Rectal smooth muscle tissue (tissue), 1 donor: Measurements from ENCODE around the gene RALGAPA2.

ENCODE experiments used
- H3K27ac ChIP-seq: one replicate; pipeline ENCODE4 v1.7.0; 2013; ENCODE audit warnings: low read depth, low read length, inconsistent platforms
- H3K27me3 ChIP-seq: one replicate; pipeline ENCODE4 v1.7.0; 2013; ENCODE audit warnings: low read length; ENCODE audit not compliant: control insufficient read depth, insufficient read depth
- H3K36me3 ChIP-seq: one replicate; pipeline ENCODE4 v1.7.0; 2013; ENCODE audit warnings: low read length; ENCODE audit not compliant: control insufficient read depth, insufficient read depth
- H3K4me1 ChIP-seq: one replicate; pipeline ENCODE4 v1.7.0; 2013; ENCODE audit warnings: low read length; ENCODE audit not compliant: control insufficient read depth, insufficient read depth
- H3K4me3 ChIP-seq: one replicate; pipeline ENCODE4 v1.7.0; 2013; ENCODE audit warnings: low read length
- H3K9ac ChIP-seq: one replicate; pipeline ENCODE4 v1.7.0; 2013; ENCODE audit warnings: low read length

RALGAPA2 gene

GRCh38 chr20:20473657-20474056 lies 238.8 kb downstream of the RALGAPA2 start:
- Histone ChIP-seq H3K27ac (no peak overlapping the region), H3K4me1 (no peaks in the 10 kb centered on the region), H3K9ac (no peak overlapping the region), H3K4me3 (no peak overlapping the region), H3K36me3 (peaks cover 4% of the 10 kb centered on the region), H3K27me3 (no peaks in the 10 kb centered on the region)

- Histone ChIP-seq H3K36me3 (peaks cover 6% of the 10 kb centered on the region), H3K27me3 (no peaks in the 10 kb centered on the region), H3K4me3 (no peak overlapping the region), H3K27ac (no peak overlapping the region), H3K9ac (no peak overlapping the region), H3K4me1 (no peaks in the 10 kb centered on the region)
Observed at GRCh38 chr20:20472684-20473274, 239.7 kb downstream of the RALGAPA2 start.

GRCh38 chr20:20466341-20466879 lies 246.0 kb downstream of the RALGAPA2 start:
- no peak overlapping the region for H3K9ac ChIP-seq
- H3K36me3 ChIP-seq: peaks cover 6% of the 10 kb centered on the region
- H3K4me3 ChIP-seq: no peak overlapping the region
- H3K27ac ChIP-seq: no peak overlapping the region
- H3K4me1 ChIP-seq: no peaks in the 10 kb centered on the region
- no peaks in the 10 kb centered on the region for H3K27me3 ChIP-seq

- peaks cover 6% of the 10 kb centered on the region for H3K36me3 ChIP-seq
- no peaks in the 10 kb centered on the region for H3K27me3 ChIP-seq
- no peak overlapping the region for H3K9ac ChIP-seq
- no peak overlapping the region for H3K27ac ChIP-seq
- no peak overlapping the region for H3K4me3 ChIP-seq
- no peaks in the 10 kb centered on the region for H3K4me1 ChIP-seq
Observed at GRCh38 chr20:20465252-20465651, 247.2 kb downstream of the RALGAPA2 start.

- Histone ChIP-seq H3K4me1 (no peaks in the 10 kb centered on the region), H3K4me3 (no peak overlapping the region), H3K36me3 (peaks cover 6% of the 10 kb centered on the region), H3K27me3 (no peaks in the 10 kb centered on the region), H3K9ac (no peak overlapping the region), H3K27ac (no peak overlapping the region)
Observed at GRCh38 chr20:20463933-20464374, 248.5 kb downstream of the RALGAPA2 start.

GRCh38 chr20:20462185-20462584 lies 250.3 kb downstream of the RALGAPA2 start:
- peaks cover 5% of the 10 kb centered on the region for H3K36me3 ChIP-seq
- no peak overlapping the region for H3K4me3 ChIP-seq
- no peaks in the 10 kb centered on the region for H3K4me1 ChIP-seq
- no peak overlapping the region for H3K9ac ChIP-seq
- H3K27ac ChIP-seq: no peak overlapping the region
- H3K27me3 ChIP-seq: no peaks in the 10 kb centered on the region

GRCh38 chr20:20461551-20461950 lies 250.9 kb downstream of the RALGAPA2 start:
- Histone ChIP-seq H3K9ac (no peak overlapping the region), H3K36me3 (peaks cover 5% of the 10 kb centered on the region), H3K27ac (no peak overlapping the region), H3K27me3 (no peaks in the 10 kb centered on the region), H3K4me1 (no peaks in the 10 kb centered on the region), H3K4me3 (no peak overlapping the region)

- Histone ChIP-seq H3K4me3 (no peak overlapping the region), H3K36me3 (peaks cover 5% of the 10 kb centered on the region)
Observed at GRCh38 chr20:20459726-20460125, 252.7 kb downstream of the RALGAPA2 start.

GRCh38 chr20:20457392-20458126 lies 254.9 kb downstream of the RALGAPA2 start:
- no peak overlapping the region for H3K27ac ChIP-seq

More at GRCh38 chr20:20459726-20460125, 252.7 kb downstream of the RALGAPA2 start:
- Histone ChIP-seq H3K27me3 (no peaks in the 10 kb centered on the region), H3K9ac (no peak overlapping the region), H3K4me1 (no peaks in the 10 kb centered on the region), H3K27ac (no peak overlapping the region)

GRCh38 chr20:20456741-20457140 lies 255.7 kb downstream of the RALGAPA2 start:
- Histone ChIP-seq H3K4me3 (no peak overlapping the region), H3K27me3 (no peaks in the 10 kb centered on the region), H3K9ac (no peak overlapping the region), H3K27ac (no peak overlapping the region), H3K36me3 (peaks cover 5% of the 10 kb centered on the region), H3K4me1 (no peaks in the 10 kb centered on the region)

More at GRCh38 chr20:20457392-20458126, 254.9 kb downstream of the RALGAPA2 start:
- H3K4me3 ChIP-seq: no peak overlapping the region
- H3K27me3 ChIP-seq: no peaks in the 10 kb centered on the region
- no peaks in the 10 kb centered on the region for H3K4me1 ChIP-seq
- H3K36me3 ChIP-seq: peaks cover 5% of the 10 kb centered on the region
- H3K9ac ChIP-seq: no peak overlapping the region

- Histone ChIP-seq H3K27ac (no peak overlapping the region), H3K36me3 (peaks cover 5% of the 10 kb centered on the region), H3K27me3 (no peaks in the 10 kb centered on the region), H3K4me1 (no peaks in the 10 kb centered on the region), H3K4me3 (no peak overlapping the region), H3K9ac (no peak overlapping the region)
Observed at GRCh38 chr20:20455926-20456325, 256.5 kb downstream of the RALGAPA2 start.

GRCh38 chr20:20454850-20455627 lies 257.4 kb downstream of the RALGAPA2 start:
- no peak overlapping the region for H3K9ac ChIP-seq
- H3K4me1 ChIP-seq: no peaks in the 10 kb centered on the region
- H3K27me3 ChIP-seq: no peaks in the 10 kb centered on the region
- H3K4me3 ChIP-seq: no peak overlapping the region
- peaks cover 5% of the 10 kb centered on the region for H3K36me3 ChIP-seq
- H3K27ac ChIP-seq: no peak overlapping the region
